ENCODE measurements around the gene MADCAM1.

DNA sequence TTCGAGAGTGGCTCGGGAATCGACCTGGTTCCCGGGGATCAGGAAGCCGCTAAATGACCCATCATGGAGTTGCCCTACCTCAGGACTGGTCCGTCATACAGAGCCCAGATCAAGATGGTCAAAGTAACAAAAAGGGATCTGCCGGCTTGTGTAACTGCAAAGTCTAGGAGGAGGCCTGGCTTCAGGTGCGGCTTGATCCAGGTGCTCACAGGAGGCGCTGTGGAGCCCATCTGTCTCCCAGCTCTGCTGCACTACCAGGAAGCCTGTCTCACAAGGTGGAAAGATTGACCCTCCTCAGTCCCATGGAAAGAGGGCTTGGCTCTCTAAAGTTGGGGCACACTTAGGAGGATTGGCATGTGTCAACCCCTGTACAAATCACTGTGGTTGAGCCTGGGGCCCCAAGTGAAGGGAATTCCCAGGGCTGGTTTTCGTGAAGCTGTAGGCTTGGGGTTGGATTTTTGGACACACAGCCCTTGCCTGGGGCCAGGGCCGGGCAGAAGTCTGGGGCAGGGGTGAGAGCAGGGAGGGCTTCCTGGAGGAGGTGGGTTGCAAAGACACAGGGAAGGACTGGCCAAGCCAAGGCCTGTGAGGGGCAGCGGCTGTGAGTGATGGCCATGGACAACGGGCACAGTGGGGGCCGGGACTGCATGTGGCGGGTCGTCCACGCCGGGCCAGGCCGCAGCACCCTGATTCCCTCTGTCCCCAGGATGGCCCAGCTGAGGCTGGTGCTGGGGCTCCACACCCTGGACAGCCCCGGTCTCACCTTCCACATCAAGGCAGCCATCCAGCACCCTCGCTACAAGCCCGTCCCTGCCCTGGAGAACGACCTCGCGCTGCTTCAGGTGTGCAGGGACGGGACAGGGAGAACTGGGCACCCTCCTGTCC lies 51.8 kb downstream of the MADCAM1 start:
- TF ChIP-seq, protein P1, sequence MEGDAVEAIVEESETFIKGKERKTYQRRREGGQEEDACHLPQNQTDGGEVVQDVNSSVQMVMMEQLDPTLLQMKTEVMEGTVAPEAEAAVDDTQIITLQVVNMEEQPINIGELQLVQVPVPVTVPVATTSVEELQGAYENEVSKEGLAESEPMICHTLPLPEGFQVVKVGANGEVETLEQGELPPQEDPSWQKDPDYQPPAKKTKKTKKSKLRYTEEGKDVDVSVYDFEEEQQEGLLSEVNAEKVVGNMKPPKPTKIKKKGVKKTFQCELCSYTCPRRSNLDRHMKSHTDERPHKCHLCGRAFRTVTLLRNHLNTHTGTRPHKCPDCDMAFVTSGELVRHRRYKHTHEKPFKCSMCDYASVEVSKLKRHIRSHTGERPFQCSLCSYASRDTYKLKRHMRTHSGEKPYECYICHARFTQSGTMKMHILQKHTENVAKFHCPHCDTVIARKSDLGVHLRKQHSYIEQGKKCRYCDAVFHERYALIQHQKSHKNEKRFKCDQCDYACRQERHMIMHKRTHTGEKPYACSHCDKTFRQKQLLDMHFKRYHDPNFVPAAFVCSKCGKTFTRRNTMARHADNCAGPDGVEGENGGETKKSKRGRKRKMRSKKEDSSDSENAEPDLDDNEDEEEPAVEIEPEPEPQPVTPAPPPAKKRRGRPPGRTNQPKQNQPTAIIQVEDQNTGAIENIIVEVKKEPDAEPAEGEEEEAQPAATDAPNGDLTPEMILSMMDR (IDR thresholded peaks at IDR 0.05; ENCODE audit: poor library complexity), result no peak
- no peak for TF ChIP-seq EZH2 (IDR thresholded peaks at IDR 0.05; ENCODE audit: borderline replicate concordance)

Measured in hepatocyte (in vitro differentiated cells).